Hindlimb muscle (tissue), 1 donor: ENCODE data around the gene TYRP1. TPM values are rescaled to one million over a fixed set of nuclear protein-coding genes. Genes with fewer than 3 reads are reported as not detected.
"Not testable (repeated sequence)": the region's sequence is repeated elsewhere in the genome, so short reads cannot be mapped to it uniquely, and the experiment has no call there.

ENCODE experiments used
- DNase-seq: peaks from one replicate; pipeline ENCODE4 v3.0.0-alpha.2; 2013
- polyA plus RNA-seq: library from polyadenylated mRNA; unstranded; fragments of 120-200 nt; gene quantifications from one replicate; pipeline ENCODE4 v1.2.1, GENCODE V29; 2013; ENCODE audit not compliant: insufficient read length

Gene TYRP1, protein sequence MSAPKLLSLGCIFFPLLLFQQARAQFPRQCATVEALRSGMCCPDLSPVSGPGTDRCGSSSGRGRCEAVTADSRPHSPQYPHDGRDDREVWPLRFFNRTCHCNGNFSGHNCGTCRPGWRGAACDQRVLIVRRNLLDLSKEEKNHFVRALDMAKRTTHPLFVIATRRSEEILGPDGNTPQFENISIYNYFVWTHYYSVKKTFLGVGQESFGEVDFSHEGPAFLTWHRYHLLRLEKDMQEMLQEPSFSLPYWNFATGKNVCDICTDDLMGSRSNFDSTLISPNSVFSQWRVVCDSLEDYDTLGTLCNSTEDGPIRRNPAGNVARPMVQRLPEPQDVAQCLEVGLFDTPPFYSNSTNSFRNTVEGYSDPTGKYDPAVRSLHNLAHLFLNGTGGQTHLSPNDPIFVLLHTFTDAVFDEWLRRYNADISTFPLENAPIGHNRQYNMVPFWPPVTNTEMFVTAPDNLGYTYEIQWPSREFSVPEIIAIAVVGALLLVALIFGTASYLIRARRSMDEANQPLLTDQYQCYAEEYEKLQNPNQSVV
- polyA plus RNA-seq = 2.2 TPM

DNA sequence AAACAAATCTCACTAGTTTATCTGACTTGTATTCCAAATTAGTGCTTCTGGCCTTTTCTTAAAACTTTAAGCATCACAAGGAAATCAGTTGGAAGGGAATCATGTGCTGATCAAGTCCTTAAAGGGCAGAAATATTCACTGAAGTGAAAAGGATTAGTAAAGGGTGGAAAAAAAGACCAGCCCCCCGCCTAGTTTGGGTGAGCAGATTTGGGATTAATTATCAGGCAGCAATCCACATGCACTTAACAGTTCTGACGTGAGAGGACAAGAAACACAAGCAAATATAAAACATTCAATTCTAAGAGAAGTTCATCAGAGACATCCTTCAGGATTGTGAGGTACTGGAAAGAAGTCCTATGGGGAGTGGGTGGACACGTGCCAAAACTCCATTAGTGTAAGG, at the start of gene TYRP1:
Gene TYRP1, plus strand, starts transcription at position 245 of the 400 bp plus-strand sequence. CDS start 612 bp downstream, outside the sequence.
- no peak for DNase-seq

DNA sequence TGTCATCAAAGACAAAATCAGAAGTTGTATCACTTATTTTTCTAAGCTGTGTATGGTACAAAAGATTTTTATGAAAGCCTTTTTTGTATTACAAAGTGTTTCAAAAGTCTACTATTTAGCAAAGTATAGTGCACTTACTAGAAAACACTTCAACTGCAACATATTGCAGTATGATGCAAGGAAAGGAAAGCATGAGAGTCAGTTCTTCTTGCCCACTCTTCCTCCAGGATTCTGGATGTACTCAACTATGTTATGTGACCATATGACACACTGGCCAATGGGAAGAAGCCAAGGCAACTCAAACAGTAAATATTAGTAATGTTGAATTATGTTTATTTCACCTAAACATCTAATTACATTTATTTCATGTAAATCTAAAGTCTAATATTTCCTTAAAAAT, 49.5 kb upstream of the TYRP1 start:
- no peak for DNase-seq

DNA sequence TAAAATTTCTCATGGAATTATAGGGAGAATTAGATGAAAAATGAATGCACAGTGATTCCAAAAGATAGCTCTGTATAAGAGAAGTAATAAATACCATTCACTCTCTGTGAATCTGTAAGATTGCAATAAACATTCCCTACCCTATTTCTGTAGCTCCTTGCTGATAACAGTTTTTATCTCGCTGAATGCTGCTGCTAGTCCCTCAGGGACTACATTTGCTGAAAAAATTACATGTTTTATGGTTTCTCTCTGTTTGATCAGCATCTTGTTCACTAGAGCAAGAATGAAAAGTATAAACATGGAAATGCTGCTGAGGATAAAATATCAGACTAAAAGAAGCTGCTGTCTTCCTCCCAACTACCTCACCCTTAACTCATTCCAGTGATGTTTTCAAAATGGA, 44.3 kb upstream of the TYRP1 start:
- DNase-seq = no peak

DNA sequence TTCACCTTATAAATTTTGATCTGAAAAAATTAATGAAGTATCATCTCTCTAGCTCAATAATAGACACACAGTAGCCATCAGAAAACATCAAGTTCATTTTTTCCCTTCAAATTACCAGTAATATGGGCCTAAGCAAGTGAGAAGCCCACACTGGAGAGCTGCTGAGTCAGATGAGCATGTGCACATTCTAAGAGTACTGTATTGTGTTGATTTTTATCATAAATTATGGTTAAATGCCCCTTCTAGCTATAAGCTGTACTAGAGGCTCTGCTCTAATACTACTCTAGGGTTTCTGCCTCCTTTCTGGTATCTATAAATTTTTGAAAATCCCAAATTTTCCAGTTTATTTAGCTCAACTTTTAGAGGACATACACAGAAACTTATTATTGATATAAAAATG, 42.1 kb upstream of the TYRP1 start:
- no peak for DNase-seq

DNA sequence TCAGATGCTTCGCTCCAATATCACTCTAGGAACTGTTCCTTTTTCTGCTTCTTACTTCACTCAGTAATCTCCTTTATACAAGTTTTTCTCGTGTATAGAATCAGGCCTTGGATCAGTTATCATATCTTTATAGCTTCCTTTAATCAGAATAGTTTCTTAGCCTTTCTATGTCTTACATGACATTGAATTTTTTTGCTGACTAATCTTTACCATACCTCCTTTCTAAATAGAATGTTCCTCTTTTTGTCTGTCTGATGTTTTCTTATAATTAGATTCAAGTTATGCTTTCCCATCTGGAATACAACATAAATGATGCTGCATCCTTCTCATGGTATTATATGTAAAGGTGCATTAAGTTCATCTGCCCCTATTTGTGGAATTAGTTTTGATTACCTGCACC, 40.2 kb upstream of the TYRP1 start:
- DNase-seq = no peak

DNA sequence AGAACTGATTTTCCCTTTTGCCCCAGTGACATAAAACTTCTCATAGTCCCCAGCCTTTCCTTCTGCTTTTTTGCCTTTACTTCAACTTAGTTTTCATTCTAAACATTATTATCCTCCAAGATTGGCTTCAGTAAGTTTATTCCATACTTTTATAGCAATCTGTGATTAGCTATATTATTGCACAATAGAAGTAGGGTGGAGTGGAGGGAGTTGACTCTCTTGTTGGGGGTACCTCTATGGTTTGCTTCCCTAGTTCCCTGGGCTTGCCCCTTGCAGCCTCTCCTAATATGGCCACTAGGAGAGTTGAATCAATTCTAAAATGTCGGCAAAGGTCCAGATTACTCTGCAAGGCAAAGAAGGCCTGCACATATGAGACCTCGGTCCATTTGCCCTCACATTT, 36.4 kb upstream of the TYRP1 start:
- no peak for DNase-seq

DNA sequence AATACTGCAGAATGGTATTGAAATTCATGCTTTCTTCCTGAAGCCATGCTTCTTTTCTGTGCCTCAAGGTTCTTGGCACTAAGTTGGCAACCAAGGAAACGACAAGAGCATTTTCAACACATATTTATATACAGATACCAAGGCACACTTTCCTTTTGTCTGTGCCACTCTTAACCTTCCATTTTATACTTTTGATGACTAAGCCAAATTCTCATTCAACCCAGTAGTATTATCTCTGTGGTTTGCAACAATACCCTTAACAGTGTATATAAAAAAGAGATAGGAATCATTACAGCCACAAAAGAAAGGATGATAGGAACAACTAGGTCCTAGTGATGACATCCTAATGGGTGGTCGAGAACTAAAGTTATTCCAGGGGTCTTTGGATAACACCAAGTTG, 36.0 kb upstream of the TYRP1 start:
- no peak for DNase-seq

DNA sequence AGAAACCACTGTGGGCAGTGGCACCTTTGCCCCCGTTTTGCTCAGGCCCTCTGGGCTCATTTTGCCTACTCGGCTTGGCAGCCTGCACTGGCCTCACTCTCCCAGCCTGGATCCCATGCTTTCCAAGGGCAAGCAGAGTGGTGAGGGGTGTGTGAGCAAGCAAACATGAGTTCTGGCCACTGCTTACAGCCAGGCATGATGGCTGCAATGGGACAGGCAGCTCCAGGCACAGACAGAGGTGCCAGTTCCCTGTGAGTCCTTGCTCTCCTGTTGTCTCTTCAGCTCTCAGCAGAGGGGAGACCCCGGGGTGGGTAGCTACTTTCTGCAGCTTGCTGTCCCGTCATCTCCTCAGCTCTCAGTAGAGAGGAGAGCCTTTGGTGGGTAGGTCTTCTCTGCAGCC, 35.2 kb upstream of the TYRP1 start:
- no peak for DNase-seq

DNA sequence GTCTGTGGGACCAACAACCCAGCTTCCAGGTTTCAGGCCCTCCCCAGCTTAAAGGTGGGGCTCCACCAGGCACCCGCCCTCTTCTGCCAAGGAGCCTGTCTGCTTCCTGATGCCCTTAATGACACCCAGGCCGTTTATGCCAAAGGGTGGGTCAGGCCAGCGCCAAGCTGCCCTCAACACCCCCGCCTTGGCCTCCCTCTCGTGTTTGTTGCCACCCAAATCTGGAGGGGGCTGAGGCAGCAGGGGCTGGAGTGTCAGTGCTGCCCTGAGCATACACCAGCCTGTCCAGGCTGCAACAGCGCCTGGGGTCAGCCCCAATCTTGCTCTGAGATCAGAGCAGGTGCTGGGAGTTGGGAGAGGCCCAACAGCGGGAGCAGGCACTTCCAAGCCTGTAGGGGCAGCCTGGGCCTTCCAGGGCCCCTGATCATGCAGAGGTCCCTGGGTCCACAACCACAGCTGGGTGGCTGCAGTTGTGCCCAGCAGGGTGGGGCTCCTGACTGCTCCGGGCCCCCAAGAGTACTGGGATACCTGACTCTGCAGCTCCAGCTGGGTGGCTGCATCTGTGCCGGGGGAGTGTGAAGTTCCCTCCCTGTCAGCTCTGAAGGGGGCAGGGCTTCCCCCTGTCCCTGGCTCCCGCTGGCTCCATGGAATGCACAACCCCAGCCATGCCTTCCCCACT, 34.5 kb upstream of the TYRP1 start:
- no peak for DNase-seq

DNA sequence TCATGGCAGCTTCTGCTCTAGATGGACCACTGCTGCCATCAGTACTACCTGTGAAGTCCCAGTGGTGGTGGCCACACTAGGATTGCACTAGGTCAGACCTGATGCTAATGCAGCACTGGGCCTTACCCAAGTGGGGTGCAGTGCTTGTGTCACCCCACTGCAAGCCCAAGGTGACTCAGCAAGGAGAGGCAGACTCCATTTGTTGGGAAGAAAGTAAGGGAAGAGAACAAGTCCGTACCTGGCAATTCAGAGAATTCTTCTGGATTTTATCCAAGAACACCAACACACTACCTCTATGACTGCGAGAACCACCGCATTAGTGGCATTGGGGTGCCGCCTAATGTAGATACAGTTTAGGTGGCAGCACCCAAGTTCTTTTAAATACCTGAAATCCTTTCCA, 34.0 kb upstream of the TYRP1 start:
- no peak for DNase-seq

DNA sequence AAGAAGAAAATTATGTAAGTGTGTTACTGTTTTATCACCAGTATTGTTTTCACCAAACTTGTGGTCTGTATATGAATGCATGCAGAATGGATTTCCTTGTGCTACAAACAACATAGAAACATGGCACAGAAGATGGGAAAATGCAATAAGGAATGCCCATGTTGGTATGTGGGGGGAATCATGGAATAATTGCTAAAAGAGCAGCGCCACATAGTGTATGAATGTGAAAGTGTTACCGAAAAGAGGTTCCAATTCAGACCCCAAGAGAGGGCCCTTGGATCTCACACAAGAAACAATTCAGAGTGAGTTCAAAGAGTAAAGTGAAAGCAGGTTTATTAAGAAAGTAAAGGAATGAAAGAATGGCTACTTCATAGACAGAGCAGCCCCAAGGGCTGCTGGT, 26.4 kb upstream of the TYRP1 start:
- DNase-seq = no peak

DNA sequence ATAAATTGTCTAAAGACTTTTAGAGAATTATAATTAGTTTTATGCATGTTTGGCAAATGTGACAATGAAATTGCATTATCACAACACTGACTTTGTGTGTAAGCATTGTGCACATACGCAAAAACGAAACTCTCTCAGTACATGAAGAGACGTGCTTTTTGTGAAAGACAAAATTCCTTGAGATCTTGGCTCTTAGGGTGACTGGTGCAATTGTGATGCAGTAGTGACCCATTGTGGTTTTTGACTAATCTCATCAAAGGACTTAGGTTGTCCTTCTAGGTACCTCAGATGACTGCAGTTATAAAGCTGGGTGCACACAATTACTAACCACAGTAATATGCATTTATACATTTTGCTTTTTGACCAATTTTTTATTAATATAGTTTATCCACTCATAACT, 25.3 kb upstream of the TYRP1 start:
- no peak for DNase-seq

DNA sequence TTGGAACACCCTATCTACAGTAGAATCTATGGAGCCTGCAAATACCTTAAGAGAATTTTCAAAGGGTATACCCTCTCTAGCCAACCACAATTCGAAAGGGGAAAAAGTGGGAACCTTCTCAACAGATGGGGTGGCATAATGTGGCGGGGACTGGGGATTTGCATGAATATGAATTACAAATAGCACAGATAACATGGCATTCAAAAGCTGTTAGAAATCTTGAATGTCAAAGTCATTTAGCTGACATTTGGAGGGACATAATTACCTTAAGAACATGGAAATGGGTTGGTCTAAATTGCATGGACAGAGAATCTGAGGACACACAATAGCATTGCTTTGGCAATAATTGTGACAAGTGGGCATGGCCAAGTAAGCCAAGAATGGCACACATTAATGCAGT, 23.2 kb upstream of the TYRP1 start:
- no peak for DNase-seq

DNA sequence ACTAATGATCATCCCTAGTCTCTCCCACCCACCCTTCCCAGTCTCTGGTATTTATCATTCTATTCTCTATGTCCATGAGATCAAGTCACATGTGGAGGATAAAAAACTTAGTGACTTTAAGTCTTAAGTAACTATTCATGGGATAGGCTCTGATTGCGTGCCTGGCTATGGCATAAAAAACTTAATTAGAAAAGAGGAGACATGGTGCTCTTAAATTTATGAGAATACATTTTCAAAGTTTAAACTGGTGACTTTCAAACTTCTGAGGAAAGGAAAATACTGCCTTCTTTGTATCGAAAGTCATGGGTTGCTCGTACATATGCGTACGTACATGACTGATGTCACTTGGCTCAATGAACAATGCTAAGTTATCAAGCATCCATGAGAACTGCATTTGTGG, 18.2 kb upstream of the TYRP1 start:
- no peak for DNase-seq

DNA sequence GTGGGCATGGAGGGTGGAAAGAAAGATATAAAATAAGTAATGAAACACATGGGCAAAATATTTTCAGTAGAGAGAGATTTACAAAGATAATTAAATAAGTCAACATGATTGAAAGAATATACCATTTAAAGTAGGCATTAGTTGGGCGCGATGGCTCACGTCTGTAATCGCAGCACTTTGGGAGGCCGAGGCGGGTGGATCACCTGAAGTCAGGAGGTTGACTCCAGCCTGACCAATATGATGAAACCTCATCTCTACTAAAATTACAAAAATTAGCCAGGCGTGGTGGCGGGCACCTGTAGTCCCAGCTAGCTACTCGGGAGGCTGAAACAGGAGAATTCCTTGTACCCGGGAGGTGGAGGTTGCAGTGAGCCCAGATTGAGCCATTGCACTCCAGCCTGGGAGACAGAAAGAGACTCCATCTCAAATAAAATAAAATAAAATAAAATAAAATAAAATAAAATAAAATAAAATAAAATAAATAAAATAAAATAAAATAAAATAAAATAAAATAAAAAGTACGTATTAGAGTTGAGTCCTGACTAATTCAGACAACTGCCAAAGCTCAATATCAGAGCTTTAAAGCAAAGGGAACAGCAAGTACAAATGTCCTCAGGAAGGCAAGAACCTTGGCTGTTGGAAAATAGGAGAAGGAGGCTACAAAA, 15.6 kb upstream of the TYRP1 start:
- DNase-seq = not testable (repeated sequence)

DNA sequence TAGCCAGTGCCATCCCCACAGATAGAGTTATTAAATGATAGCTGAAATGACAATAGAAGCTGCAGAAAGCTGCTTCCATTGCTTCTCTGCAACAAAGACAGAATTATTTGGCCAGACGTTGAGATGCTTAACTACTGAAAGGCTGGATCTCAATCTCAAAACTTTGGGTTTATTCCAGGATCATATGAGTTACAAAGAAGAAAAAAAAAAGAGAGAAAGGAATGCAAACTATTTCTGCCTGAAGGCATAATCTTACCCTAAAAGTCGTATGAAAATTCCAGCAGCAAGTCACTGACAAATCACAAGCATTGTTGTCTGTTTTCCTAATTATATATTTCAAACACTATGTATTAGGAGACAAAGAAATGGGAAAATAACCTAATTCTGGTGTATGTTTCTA, 12.8 kb upstream of the TYRP1 start:
- no peak for DNase-seq

DNA sequence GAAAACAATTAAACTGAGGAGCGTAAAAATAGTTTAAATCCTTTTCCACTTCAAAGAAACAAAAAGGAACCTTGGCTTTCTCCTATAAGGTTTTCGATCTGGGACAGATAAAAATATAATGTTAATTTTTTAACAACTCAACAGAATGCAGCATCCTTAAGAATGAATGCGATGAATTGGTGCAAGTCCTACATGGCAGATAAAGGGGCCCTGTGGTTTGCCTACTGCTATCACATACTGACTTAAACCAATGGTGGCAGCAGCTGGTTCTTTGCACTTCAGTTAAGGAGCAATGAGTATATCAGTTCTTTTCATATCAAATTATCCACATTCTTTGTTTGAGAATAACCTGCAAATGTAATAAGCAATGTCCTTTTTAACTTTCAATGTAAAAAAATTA, 12.4 kb upstream of the TYRP1 start:
- DNase-seq = no peak

DNA sequence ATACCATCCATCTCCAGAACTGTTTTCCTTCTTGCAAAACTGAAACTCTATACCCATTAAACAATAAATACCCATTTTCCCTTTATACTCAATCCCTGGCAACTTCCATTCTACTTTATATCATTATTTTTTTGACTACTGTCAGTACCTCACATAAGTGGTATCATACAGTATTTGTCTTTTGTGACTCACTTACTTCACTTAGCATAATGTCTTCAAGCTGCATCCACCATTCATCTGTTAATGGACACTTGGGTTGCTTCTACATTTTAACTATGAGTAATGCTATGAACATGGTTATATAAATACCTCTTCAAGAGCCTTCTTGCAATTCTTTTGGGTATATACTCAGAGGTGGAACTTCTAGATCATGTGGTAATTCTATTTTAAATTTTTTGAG, 11.6 kb upstream of the TYRP1 start:
- no peak for DNase-seq

DNA sequence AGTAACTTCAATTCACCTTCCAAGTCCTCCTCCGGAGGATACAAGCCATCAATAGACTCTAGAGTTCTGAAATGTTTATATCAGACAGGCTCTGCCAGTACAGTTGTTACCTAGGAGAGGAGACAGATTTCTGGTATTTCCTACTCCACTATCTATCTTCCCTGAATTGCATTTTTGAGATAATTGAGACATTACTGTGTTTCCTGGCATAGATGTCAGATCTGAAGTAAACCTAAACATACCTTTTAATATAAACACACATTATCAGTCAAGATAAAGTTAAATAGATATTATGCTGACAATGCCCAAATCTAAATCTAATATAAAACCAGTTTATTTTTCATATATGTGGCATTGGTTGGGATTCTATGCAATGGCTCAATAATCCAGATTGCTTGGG, 8.2 kb upstream of the TYRP1 start:
- no peak for DNase-seq

DNA sequence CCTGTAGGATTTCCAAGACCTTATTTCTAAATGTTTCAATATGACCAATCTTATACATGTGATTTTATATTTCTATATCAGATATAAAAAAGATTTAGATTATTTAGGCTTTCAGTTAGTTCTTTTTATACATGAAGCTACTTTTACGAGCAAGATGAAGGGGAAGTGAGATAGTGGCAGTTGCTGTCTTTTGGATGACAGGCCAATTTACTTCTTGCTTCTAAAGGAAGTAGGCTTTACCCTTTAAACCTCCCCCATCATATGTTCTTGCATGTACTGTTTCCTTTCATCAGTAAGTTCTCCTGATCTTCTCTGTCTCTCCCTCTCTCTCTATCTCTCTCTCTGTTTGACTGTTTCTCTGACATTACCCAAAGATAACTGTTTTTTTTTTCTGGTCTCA, 4.0 kb upstream of the TYRP1 start:
- no peak for DNase-seq

DNA sequence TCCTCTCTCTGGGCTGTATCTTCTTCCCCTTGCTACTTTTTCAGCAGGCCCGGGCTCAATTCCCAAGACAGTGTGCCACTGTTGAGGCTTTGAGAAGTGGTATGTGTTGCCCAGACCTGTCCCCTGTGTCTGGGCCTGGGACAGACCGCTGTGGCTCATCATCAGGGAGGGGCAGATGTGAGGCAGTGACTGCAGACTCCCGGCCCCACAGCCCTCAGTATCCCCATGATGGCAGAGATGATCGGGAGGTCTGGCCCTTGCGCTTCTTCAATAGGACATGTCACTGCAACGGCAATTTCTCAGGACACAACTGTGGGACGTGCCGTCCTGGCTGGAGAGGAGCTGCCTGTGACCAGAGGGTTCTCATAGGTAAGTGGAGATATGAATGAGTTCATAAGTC, 828 bp downstream of the TYRP1 start:
- DNase-seq = no peak

DNA sequence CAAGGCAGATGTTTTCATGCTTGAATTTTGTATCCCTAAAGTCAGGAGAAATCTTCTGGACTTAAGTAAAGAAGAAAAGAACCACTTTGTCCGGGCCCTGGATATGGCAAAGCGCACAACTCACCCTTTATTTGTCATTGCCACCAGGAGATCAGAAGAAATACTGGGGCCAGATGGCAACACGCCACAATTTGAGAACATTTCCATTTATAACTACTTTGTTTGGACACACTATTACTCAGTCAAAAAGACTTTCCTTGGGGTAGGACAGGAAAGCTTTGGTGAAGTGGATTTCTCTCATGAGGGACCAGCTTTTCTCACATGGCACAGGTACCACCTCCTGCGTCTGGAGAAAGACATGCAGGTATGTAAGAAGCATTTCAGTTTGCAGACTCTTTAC, 2.3 kb downstream of the TYRP1 start:
- DNase-seq = no peak

DNA sequence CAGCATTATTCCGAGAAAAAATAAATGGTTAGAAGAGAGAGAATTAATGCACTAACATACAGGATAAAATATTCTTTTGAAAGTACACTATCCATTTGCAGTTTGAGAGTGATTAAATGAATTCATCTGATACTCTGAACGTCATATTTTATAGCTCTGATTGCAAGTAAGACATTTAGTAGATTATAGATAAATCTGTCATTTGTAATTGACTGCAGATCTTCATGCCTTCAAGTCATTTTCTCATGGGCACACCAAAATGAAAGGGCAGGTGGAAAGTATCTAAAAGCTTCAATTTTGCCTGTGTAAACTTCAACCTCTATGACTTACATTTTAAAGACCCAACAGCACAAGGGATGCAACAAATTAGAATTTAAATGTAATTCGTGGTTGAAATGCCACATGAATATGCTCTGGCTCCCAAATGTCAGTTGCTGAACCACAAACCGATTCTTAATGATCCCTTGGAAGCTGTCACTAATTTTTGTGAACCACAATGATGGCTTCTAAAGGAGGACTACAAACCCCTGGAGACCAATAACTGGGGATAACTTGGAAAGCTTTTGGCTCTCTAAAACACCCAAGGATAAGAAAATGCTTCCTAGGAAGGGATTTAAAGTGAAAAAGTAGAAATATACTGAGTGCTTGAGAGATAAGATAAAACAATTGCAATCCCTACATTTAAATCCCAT, 3.9 kb downstream of the TYRP1 start:
- no peak for DNase-seq
